Measurements from ENCODE around the gene CAMTA1.

Gene CAMTA1

DNA sequence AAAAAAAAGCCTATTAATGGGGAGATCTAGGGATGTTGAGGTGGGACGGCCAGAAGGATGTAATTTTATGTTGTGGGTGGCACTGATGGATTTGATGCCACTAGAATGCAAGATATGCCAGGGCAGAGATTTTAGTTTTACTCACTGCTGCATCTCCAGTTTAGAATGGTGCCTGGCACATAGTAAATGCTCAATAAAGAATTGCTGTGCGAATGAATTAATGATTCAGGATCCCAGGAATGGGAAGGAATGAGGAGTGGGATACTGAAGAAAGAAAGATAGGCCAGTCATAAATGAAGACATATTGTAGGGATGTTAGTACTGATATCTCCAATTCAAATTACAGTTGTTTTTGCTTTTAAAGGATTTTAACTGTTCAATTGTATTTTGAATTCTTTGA lies 72.6 kb downstream of the CAMTA1 start:
- no peak for DNase-seq (ENCODE audit: low read depth)
- TF ChIP-seq, protein P1, sequence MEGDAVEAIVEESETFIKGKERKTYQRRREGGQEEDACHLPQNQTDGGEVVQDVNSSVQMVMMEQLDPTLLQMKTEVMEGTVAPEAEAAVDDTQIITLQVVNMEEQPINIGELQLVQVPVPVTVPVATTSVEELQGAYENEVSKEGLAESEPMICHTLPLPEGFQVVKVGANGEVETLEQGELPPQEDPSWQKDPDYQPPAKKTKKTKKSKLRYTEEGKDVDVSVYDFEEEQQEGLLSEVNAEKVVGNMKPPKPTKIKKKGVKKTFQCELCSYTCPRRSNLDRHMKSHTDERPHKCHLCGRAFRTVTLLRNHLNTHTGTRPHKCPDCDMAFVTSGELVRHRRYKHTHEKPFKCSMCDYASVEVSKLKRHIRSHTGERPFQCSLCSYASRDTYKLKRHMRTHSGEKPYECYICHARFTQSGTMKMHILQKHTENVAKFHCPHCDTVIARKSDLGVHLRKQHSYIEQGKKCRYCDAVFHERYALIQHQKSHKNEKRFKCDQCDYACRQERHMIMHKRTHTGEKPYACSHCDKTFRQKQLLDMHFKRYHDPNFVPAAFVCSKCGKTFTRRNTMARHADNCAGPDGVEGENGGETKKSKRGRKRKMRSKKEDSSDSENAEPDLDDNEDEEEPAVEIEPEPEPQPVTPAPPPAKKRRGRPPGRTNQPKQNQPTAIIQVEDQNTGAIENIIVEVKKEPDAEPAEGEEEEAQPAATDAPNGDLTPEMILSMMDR (IDR thresholded peaks at IDR 0.05; ENCODE audit: insufficient read depth, low read depth, low read length, missing control alignments) = no peak
- no peak overlapping the region for H3K4me3 ChIP-seq (ENCODE audit: low read length)

DNA sequence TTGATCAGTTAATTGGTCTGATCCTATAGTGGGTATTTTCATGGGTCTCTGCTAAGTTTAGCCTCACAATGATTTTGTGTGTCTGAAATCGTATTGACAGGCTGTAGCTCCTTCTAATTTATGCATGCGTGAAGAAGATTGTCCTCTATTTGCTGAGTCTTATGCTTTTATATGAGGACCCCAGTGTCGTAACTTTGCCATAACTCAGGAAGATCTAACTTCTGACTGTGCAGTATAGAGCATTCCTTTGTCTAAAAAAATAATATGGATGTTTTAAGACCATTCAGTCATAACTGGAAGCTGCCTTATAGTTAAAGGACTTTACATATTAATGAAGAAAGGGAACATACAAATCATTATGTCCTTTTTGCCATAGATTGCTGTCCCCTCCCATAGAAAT lies 73.3 kb downstream of the CAMTA1 start:
- TF ChIP-seq, protein P1 (IDR thresholded peaks at IDR 0.05; ENCODE audit: insufficient read depth, low read depth, low read length, missing control alignments) = no peak
- H3K4me3 ChIP-seq (ENCODE audit: low read length) = no peak overlapping the region
- no peak for DNase-seq (ENCODE audit: low read depth)

DNA sequence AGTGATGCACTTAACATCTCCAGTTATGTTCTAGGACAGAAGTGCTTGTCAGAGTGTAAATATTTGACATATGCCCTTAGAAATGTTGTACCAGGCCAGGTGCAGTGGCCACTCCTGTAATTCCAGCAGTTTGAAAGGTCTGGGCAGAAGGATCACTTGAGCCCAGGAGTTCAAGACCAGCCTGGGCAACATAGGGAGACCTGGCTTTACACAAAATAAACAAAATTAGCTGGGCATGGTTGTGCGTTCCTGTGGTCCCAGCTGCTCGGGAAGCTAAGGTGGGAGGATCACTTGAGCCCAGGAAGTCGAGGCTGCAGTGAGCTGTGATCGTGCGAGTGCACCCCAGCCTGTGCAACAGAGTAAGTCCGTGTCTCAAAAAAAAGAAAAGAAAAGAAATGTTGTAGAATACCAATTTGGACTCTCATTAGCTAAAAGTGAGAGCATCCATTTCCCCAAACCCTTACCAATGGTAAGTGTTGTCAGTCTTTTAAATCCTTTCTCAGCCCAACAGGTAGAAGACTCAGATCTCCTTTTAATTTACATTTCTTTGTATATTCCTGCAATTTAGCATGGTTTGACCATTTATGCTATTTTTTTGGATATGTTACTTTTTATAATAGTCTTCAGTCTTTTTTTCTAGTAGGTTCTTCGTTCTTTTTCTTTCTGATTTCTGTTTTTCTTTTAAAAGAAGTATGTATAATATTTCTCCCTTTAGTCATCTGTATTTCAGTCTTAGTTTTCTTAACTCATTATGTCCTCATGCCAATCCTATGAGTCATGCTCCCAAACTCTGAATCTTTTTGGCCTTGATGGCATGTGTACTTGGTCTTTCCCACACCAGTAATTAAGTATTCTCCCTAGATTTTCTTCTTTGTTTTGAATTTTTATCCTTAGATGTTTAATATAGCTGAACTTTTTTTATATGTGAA lies 74.4 kb downstream of the CAMTA1 start:
- DNase-seq (ENCODE audit: low read depth) = peak; percentile 92
- no peak overlapping the region for H3K4me3 ChIP-seq (ENCODE audit: low read length)
- TF ChIP-seq, protein P1 (IDR thresholded peaks at IDR 0.05; ENCODE audit: insufficient read depth, low read depth, low read length, missing control alignments) = no peak

DNA sequence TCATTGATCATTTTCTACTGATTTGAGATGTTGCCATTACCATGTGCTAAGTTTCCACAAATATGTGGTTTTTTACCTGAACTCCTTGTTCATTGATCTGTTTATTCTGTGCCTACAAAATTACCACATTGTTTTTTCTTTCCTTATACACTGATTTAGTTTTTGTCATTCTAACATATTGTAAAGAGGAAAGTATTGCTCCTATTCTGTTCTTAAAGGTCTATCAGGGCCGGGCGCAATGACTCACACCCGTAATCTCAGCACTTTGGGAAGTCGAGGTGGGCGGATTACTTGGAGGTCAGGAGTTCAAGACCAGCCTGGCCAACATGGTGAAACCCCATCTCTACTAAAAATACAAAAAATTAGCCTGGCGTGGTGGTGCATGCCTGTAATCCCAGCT lies 75.1 kb downstream of the CAMTA1 start:
- H3K4me3 ChIP-seq (ENCODE audit: low read length) = no peak overlapping the region
- DNase-seq (ENCODE audit: low read depth) = peak; percentile 31
- TF ChIP-seq, protein P1 (IDR thresholded peaks at IDR 0.05; ENCODE audit: insufficient read depth, low read depth, low read length, missing control alignments) = no peak

DNA sequence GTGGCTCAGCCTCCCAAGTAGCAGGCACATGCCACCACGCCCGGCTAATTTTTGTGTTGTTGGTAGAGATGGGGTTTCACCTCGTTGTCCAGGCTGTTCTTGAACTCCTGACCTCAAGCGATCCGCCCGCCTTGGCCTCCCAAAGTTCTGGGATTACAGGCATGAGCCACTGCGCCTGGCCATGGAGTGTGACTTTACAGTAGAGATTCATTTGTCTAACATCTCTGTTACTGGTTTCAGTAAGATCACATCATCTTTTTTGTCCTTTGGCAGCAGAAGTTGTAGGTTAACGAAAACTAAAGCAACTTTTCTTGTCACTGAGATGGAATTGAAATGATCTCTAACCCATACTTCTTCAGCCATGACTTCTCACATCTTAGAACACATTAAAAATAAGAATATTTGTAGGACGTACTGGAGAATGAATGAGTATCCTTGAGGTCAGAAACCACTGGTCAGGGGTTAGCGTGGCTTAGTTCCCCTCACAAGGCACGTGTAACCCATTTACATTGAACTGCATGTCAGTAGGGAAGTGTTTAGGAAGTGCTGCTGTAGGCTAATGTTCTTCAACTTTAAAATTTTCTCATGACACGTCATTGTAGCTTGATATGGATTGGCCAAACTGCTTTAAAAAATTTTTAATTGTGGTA lies 75.9 kb downstream of the CAMTA1 start:
- DNase-seq (ENCODE audit: low read depth) = no peak
- H3K4me3 ChIP-seq (ENCODE audit: low read length) = no peak overlapping the region
- TF ChIP-seq, protein P1 (IDR thresholded peaks at IDR 0.05; ENCODE audit: insufficient read depth, low read depth, low read length, missing control alignments) = no peak

DNA sequence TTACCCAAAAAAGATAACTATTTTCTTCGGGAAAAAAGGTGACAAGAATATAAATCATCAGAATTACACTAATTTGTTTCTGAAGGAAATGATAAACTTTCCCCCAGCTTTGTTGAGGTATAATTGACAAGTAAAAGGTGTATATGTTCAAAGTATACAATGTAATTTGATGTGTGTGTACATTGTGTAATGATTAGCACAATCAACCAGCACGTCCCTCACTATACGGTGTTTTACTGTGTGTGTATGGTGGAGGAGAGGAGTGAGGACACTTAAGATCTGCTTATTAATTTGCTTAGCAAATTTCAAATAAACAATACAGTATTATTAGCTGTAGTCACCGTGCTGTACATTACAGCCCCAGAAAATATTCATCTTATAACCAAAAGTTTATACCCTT lies 77.7 kb downstream of the CAMTA1 start:
- TF ChIP-seq, protein P1 (IDR thresholded peaks at IDR 0.05; ENCODE audit: insufficient read depth, low read depth, low read length, missing control alignments) = no peak
- H3K4me3 ChIP-seq (ENCODE audit: low read length) = no peak overlapping the region
- DNase-seq (ENCODE audit: low read depth) = no peak

All from epithelial cell of esophagus (primary cell).